Measurements from ENCODE around the gene TMEM229B. TPM values are rescaled to one million over a fixed set of nuclear protein-coding genes. Genes with fewer than 3 reads are reported as not detected.

Gene TMEM229B
- total and polyA plus RNA-seq, 4 donors: 0.28 to 4.8 (median 2.3) TPM

GRCh38 chr14:67469954-67470353, 18.6 kb downstream of the TMEM229B start:
- intact Hi-C loops (cut with DNase I): no loop called here
- ATAC-seq (ENCODE audit: low FRiP score): no peak
- DNase-seq: no peak
- no peaks in the 10 kb centered on the region for H3K9me3 ChIP-seq (ENCODE audit: control insufficient read depth, low read length)
- H3K27ac ChIP-seq (ENCODE audit: low read depth in 1 of 2, low read length in 2 of 2): no peak overlapping the region
- H3K4me1 ChIP-seq (ENCODE audit: control insufficient read depth in 1 of 2, insufficient read depth in 2 of 2, low read length in 2 of 2): no peaks in the 10 kb centered on the region
- no peak overlapping the region for H3K4me3 ChIP-seq (ENCODE audit: low read length in 2 of 2)
- no peaks in the 10 kb centered on the region for H3K36me3 ChIP-seq (ENCODE audit: control insufficient read depth in 1 of 2, insufficient read depth in 2 of 2, low read length in 1 of 2)
- no peaks in the 10 kb centered on the region for H3K27me3 ChIP-seq (ENCODE audit: control insufficient read depth in 1 of 2, insufficient read depth in 2 of 2, low read length in 1 of 2)
- WGBS, 2 donors: 94% methylated on average over 3 of the region's 3 CpGs

GRCh38 chr14:67468378-67468730, 20.2 kb downstream of the TMEM229B start:
- intact Hi-C loops (cut with DNase I): no loop called here
- DNase-seq (no peak), ATAC-seq (ENCODE audit: low FRiP score) (no peak)
- H3K4me3 ChIP-seq (ENCODE audit: low read length in 2 of 2): no peak overlapping the region
- H3K9me3 ChIP-seq (ENCODE audit: control insufficient read depth, low read length): no peaks in the 10 kb centered on the region
- 74 to 81% methylated on average over 6 of the region's 6 CpGs for WGBS, 2 donors
- no peak overlapping the region for H3K27ac ChIP-seq (ENCODE audit: low read depth in 1 of 2, low read length in 2 of 2)
- H3K36me3 ChIP-seq (ENCODE audit: control insufficient read depth in 1 of 2, insufficient read depth in 2 of 2, low read length in 1 of 2): no peaks in the 10 kb centered on the region
- no peaks in the 10 kb centered on the region for H3K27me3 ChIP-seq (ENCODE audit: control insufficient read depth in 1 of 2, insufficient read depth in 2 of 2, low read length in 1 of 2)
- no peaks in the 10 kb centered on the region for H3K4me1 ChIP-seq (ENCODE audit: control insufficient read depth in 1 of 2, insufficient read depth in 2 of 2, low read length in 2 of 2)

- 82 to 85% methylated on average over 1 of the region's 1 CpG for WGBS, 2 donors
- H3K9me3 ChIP-seq (ENCODE audit: control insufficient read depth, low read length): no peaks in the 10 kb centered on the region
- no peaks in the 10 kb centered on the region for H3K36me3 ChIP-seq (ENCODE audit: control insufficient read depth in 1 of 2, insufficient read depth in 2 of 2, low read length in 1 of 2)
- no peaks in the 10 kb centered on the region for H3K4me1 ChIP-seq (ENCODE audit: control insufficient read depth in 1 of 2, insufficient read depth in 2 of 2, low read length in 2 of 2)
- DNase-seq: no peak
- no peak overlapping the region for H3K4me3 ChIP-seq (ENCODE audit: low read length in 2 of 2)
- ATAC-seq (ENCODE audit: low FRiP score): no peak
- no peak overlapping the region for H3K27ac ChIP-seq (ENCODE audit: low read depth in 1 of 2, low read length in 2 of 2)
- no peaks in the 10 kb centered on the region for H3K27me3 ChIP-seq (ENCODE audit: control insufficient read depth in 1 of 2, insufficient read depth in 2 of 2, low read length in 1 of 2)
- intact Hi-C loops (cut with DNase I): no loop called here
Measured at GRCh38 chr14:67467134-67467533, 21.4 kb downstream of the TMEM229B start.

- Histone ChIP-seq H3K36me3 (ENCODE audit: control insufficient read depth in 1 of 2, insufficient read depth in 2 of 2, low read length in 1 of 2) (no peaks in the 10 kb centered on the region), H3K4me3 (ENCODE audit: low read length in 2 of 2) (no peak overlapping the region), H3K9me3 (ENCODE audit: control insufficient read depth, low read length) (no peaks in the 10 kb centered on the region), H3K27ac (ENCODE audit: low read depth in 1 of 2, low read length in 2 of 2) (no peak overlapping the region), H3K27me3 (ENCODE audit: control insufficient read depth in 1 of 2, insufficient read depth in 2 of 2, low read length in 1 of 2) (no peaks in the 10 kb centered on the region), H3K4me1 (ENCODE audit: control insufficient read depth in 1 of 2, insufficient read depth in 2 of 2, low read length in 2 of 2) (no peaks in the 10 kb centered on the region)
- intact Hi-C loops (cut with DNase I): no loop called here
- WGBS, 2 donors: 72% methylated on average over 8 of the region's 8 CpGs
- ATAC-seq (ENCODE audit: low FRiP score) (no peak), DNase-seq (no peak)
Measured at GRCh38 chr14:67464879-67465278, 23.6 kb downstream of the TMEM229B start.

GRCh38 chr14:67464377-67464776, 24.1 kb downstream of the TMEM229B start:
- no peaks in the 10 kb centered on the region for H3K27me3 ChIP-seq (ENCODE audit: control insufficient read depth in 1 of 2, insufficient read depth in 2 of 2, low read length in 1 of 2)
- intact Hi-C loops (cut with DNase I): no loop called here
- ATAC-seq (ENCODE audit: low FRiP score) (no peak), DNase-seq (no peak)
- H3K4me3 ChIP-seq (ENCODE audit: low read length in 2 of 2): no peak overlapping the region
- WGBS, 2 donors: 50 to 66% methylated on average over 6 of the region's 6 CpGs
- H3K4me1 ChIP-seq (ENCODE audit: control insufficient read depth in 1 of 2, insufficient read depth in 2 of 2, low read length in 2 of 2): no peaks in the 10 kb centered on the region
- no peak overlapping the region for H3K27ac ChIP-seq (ENCODE audit: low read depth in 1 of 2, low read length in 2 of 2)
- no peaks in the 10 kb centered on the region for H3K9me3 ChIP-seq (ENCODE audit: control insufficient read depth, low read length)
- no peaks in the 10 kb centered on the region for H3K36me3 ChIP-seq (ENCODE audit: control insufficient read depth in 1 of 2, insufficient read depth in 2 of 2, low read length in 1 of 2)

DNA sequence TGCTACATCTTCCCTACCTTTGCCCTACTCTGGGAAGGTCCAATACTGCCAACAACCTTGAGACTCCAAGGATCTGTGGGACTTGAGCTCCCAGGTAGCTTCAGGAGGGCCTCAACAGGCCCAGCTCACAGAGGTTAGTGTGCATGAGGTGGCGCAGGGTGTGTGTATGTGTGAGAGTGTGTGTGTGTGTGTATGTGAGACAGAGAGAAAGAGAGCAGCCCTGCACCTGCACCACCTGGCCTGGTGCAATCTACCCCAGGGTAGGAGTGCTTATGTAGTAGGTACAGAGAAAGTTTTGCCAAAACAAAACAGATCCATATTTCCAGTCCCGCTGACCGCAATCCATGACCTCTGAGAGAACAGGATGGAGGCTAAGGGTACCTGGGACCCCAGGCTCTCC, 24.6 kb downstream of the TMEM229B start:
- Histone ChIP-seq H3K9me3 (ENCODE audit: control insufficient read depth, low read length) (no peaks in the 10 kb centered on the region), H3K27me3 (ENCODE audit: control insufficient read depth in 1 of 2, insufficient read depth in 2 of 2, low read length in 1 of 2) (no peaks in the 10 kb centered on the region), H3K4me3 (ENCODE audit: low read length in 2 of 2) (no peak overlapping the region), H3K4me1 (ENCODE audit: control insufficient read depth in 1 of 2, insufficient read depth in 2 of 2, low read length in 2 of 2) (no peaks in the 10 kb centered on the region), H3K27ac (ENCODE audit: low read depth in 1 of 2, low read length in 2 of 2) (no peak overlapping the region), H3K36me3 (ENCODE audit: control insufficient read depth in 1 of 2, insufficient read depth in 2 of 2, low read length in 1 of 2) (no peaks in the 10 kb centered on the region)
- intact Hi-C loops (cut with DNase I): no loop called here
- no peak for DNase-seq
- ATAC-seq (ENCODE audit: low FRiP score): no peak
- WGBS, 2 donors: 93 to 95% methylated on average over 3 of the region's 3 CpGs

DNA sequence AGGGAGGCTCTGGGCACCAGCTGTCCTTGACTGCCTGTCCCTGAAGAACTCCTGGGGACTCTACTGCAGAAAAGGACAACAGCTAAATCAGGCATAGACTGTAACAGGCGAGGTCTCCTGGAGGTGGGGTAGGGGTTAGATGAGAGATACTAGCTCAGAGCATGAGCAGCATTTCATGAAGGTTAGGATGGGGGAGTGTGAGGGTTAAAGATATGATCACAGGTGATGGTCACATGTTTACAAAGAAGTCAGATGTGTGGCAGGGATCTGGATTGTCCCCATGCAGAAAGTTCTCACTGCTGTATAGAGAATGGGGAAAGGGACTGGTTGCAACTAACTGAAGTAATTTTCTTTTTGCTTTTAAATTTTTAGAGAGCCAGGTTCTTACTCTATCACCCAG, 26.5 kb downstream of the TMEM229B start:
- no peak overlapping the region for H3K4me3 ChIP-seq (ENCODE audit: low read length in 2 of 2)
- intact Hi-C loops (cut with DNase I): no loop called here
- H3K36me3 ChIP-seq (ENCODE audit: control insufficient read depth in 1 of 2, insufficient read depth in 2 of 2, low read length in 1 of 2): no peaks in the 10 kb centered on the region
- DNase-seq (no peak), ATAC-seq (ENCODE audit: low FRiP score) (no peak)
- 76 to 94% methylated on average over 1 of the region's 1 CpG for WGBS, 2 donors
- no peak overlapping the region for H3K27ac ChIP-seq (ENCODE audit: low read depth in 1 of 2, low read length in 2 of 2)
- H3K27me3 ChIP-seq (ENCODE audit: control insufficient read depth in 1 of 2, insufficient read depth in 2 of 2, low read length in 1 of 2): no peaks in the 10 kb centered on the region
- no peaks in the 10 kb centered on the region for H3K9me3 ChIP-seq (ENCODE audit: control insufficient read depth, low read length)
- no peaks in the 10 kb centered on the region for H3K4me1 ChIP-seq (ENCODE audit: control insufficient read depth in 1 of 2, insufficient read depth in 2 of 2, low read length in 2 of 2)

- DNase-seq (no peak), ATAC-seq (ENCODE audit: low FRiP score) (no peak)
- H3K27me3 ChIP-seq (ENCODE audit: control insufficient read depth in 1 of 2, insufficient read depth in 2 of 2, low read length in 1 of 2): no peaks in the 10 kb centered on the region
- no peak overlapping the region for H3K27ac ChIP-seq (ENCODE audit: low read depth in 1 of 2, low read length in 2 of 2)
- intact Hi-C loops (cut with DNase I): no loop called here
- H3K4me1 ChIP-seq (ENCODE audit: control insufficient read depth in 1 of 2, insufficient read depth in 2 of 2, low read length in 2 of 2): no peaks in the 10 kb centered on the region
- H3K36me3 ChIP-seq (ENCODE audit: control insufficient read depth in 1 of 2, insufficient read depth in 2 of 2, low read length in 1 of 2): no peaks in the 10 kb centered on the region
- no peak overlapping the region for H3K4me3 ChIP-seq (ENCODE audit: low read length in 2 of 2)
- WGBS, 2 donors: 53 to 57% methylated on average over 3 of the region's 3 CpGs
- no peaks in the 10 kb centered on the region for H3K9me3 ChIP-seq (ENCODE audit: control insufficient read depth, low read length)
Measured at GRCh38 chr14:67461341-67461985, 27.1 kb downstream of the TMEM229B start.

DNA sequence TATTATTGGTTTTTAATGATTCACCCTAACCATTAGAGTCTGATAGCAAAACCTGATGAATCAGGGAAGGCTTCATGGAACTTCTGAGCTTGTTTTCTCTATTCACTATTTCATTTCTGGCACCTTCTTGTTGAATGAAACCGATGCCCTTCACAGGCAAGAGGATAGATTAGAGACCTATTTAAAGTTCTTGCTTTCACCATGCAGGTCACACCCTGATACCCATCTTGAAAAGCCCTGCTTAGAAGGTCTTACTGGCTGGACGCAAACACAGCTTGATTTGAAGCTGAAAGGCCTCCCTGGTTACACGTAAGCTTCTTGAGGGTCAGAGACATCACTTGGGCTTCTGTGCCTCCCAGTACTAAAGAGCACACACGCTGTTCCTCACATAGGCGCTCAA, 29.2 kb downstream of the TMEM229B start:
- DNase-seq: no peak
- ATAC-seq (ENCODE audit: low FRiP score): no peak
- intact Hi-C loops (cut with DNase I): no loop called here

More for the DNA sequence above, 29.2 kb downstream of the TMEM229B start:
- Histone ChIP-seq H3K9me3 (ENCODE audit: control insufficient read depth, low read length) (no peaks in the 10 kb centered on the region), H3K27me3 (ENCODE audit: control insufficient read depth in 1 of 2, insufficient read depth in 2 of 2, low read length in 1 of 2) (no peaks in the 10 kb centered on the region), H3K36me3 (ENCODE audit: control insufficient read depth in 1 of 2, insufficient read depth in 2 of 2, low read length in 1 of 2) (no peaks in the 10 kb centered on the region), H3K27ac (ENCODE audit: low read depth in 1 of 2, low read length in 2 of 2) (no peak overlapping the region), H3K4me3 (ENCODE audit: low read length in 2 of 2) (no peak overlapping the region), H3K4me1 (ENCODE audit: control insufficient read depth in 1 of 2, insufficient read depth in 2 of 2, low read length in 2 of 2) (no peaks in the 10 kb centered on the region)
- WGBS, 2 donors: 85 to 89% methylated on average over 5 of the region's 5 CpGs
